ENCODE results near the gene WWC1. TPM values are rescaled to one million over a fixed set of nuclear protein-coding genes. Genes with fewer than 3 reads are reported as not detected.

WWC1 gene
- total RNA-seq, 1 experiment from 2014 or later, result 29.4 TPM

DNA sequence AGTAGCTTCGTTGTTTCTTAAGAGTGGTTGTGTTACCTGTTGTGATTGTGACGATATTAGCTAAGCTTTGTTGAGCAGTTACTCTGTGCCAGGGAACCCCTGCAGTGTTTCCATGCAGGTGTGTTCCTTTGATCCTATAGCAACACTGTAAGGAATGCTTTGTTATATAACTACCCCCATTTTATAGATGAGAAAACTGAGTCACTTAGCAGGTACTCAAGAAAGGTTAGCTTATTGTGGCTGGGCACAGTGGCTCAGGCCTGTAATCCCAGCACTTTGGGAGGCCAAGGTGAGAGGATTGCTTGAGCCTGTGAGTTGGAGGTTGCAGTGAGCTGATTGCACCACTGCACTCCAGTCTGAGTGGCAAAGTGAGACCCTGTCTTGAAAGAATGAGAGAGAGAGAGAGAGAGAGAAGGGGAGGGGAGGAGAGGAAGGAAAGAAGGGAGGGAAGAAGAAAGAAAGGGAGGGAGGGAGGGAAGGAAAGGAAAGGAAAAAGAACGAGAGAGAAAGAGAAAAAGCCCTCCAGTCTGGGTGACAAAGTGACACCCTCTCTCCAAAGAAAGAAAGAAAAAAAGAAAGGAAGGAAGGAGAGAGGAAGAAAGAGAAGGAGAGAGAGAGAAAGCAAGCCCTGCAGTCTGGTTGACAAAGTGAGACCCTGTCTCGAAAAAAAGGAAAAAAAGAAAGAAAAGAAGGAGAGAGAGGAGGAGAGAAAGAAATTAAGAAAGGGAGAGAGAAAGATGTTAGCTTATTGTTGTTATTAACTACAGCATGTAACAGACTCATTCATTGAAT lies 109.2 kb downstream of the WWC1 start:
- CTCF ChIA-PET, result no interaction called here
- Histone ChIP-seq H3K4me3 (ENCODE audit: low read depth in 2 of 2, low read length in 2 of 2) (no peak overlapping the region), H3K27me3 (ENCODE audit: control insufficient read depth, insufficient read depth, low read length) (no peaks in the 10 kb centered on the region), H3K9me3 (ENCODE audit: control insufficient read depth, insufficient read depth, low read depth, low read length) (no peaks in the 10 kb centered on the region), H3K27ac (ENCODE audit: low read length) (no peak overlapping the region), H3K4me1 (ENCODE audit: control insufficient read depth, insufficient read depth, low read length) (no peaks in the 10 kb centered on the region), H3K36me3 (ENCODE audit: control insufficient read depth, insufficient read depth, low read length) (no peaks in the 10 kb centered on the region)
- intact Hi-C loops (cut with micrococcal nuclease; ENCODE audit: unreplicated experiment), result no loop called here
- no peak for DNase-seq (ENCODE audit: low read depth, low spot score)
- POLR2A ChIA-PET, result no interaction called here
- BruUV-seq (replicated peaks), result no TSS peak
- ATAC-seq, result no peak
- in situ Hi-C loops (cut with HindIII; ENCODE audit: low pct_unique_long_range_greater_than_20kb, low sequenced_read_pairs), result no loop called here
- TF ChIP-seq SIN3A (IDR thresholded peaks at IDR 0.05; ENCODE audit: borderline replicate concordance, insufficient read depth, low read depth, low read length) (no peak), POLR2AphosphoS5 (IDR thresholded peaks at IDR 0.05; ENCODE audit: low read depth, low read length) (no peak), TCF7L2 (IDR thresholded peaks at IDR 0.05; ENCODE audit: low read depth, low read length) (no peak), CTCF (IDR thresholded peaks at IDR 0.05) (no peak)
- TF ChIP-seq, protein P1, sequence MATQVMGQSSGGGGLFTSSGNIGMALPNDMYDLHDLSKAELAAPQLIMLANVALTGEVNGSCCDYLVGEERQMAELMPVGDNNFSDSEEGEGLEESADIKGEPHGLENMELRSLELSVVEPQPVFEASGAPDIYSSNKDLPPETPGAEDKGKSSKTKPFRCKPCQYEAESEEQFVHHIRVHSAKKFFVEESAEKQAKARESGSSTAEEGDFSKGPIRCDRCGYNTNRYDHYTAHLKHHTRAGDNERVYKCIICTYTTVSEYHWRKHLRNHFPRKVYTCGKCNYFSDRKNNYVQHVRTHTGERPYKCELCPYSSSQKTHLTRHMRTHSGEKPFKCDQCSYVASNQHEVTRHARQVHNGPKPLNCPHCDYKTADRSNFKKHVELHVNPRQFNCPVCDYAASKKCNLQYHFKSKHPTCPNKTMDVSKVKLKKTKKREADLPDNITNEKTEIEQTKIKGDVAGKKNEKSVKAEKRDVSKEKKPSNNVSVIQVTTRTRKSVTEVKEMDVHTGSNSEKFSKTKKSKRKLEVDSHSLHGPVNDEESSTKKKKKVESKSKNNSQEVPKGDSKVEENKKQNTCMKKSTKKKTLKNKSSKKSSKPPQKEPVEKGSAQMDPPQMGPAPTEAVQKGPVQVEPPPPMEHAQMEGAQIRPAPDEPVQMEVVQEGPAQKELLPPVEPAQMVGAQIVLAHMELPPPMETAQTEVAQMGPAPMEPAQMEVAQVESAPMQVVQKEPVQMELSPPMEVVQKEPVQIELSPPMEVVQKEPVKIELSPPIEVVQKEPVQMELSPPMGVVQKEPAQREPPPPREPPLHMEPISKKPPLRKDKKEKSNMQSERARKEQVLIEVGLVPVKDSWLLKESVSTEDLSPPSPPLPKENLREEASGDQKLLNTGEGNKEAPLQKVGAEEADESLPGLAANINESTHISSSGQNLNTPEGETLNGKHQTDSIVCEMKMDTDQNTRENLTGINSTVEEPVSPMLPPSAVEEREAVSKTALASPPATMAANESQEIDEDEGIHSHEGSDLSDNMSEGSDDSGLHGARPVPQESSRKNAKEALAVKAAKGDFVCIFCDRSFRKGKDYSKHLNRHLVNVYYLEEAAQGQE (IDR thresholded peaks at IDR 0.05; ENCODE audit: insufficient read depth in 1 of 2, low read depth in 2 of 2, low read length in 1 of 2), result no peak

DNA sequence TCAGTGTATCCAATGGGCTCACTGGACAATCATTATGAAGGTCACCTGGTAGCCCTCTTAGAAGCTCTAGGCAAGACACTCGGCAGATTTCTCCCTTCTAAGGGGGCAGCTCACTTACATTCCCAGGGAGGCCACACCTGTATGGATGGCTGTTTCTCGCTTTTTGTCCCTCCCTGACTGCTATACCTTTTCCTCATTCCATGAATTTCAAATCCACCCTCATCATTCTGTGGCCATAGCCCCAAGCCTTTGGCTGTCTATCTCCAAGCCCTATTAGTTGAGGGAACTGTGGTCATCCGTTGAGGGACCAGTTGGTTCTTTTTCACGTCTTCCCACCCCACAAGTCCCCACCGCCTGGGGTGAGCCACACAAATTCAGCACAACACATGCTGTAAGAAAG lies 109.8 kb downstream of the WWC1 start:
- BruUV-seq (replicated peaks), result no TSS peak
- TF ChIP-seq TCF7L2 (IDR thresholded peaks at IDR 0.05; ENCODE audit: low read depth, low read length) (no peak), SIN3A (IDR thresholded peaks at IDR 0.05; ENCODE audit: borderline replicate concordance, insufficient read depth, low read depth, low read length) (no peak), POLR2AphosphoS5 (IDR thresholded peaks at IDR 0.05; ENCODE audit: low read depth, low read length) (no peak), CTCF (IDR thresholded peaks at IDR 0.05) (no peak)
- TF ChIP-seq, protein P1 (IDR thresholded peaks at IDR 0.05; ENCODE audit: insufficient read depth in 1 of 2, low read depth in 2 of 2, low read length in 1 of 2), result no peak
- Histone ChIP-seq H3K4me3 (ENCODE audit: low read depth in 2 of 2, low read length in 2 of 2) (no peak overlapping the region), H3K36me3 (ENCODE audit: control insufficient read depth, insufficient read depth, low read length) (no peaks in the 10 kb centered on the region), H3K4me1 (ENCODE audit: control insufficient read depth, insufficient read depth, low read length) (no peaks in the 10 kb centered on the region), H3K27me3 (ENCODE audit: control insufficient read depth, insufficient read depth, low read length) (no peaks in the 10 kb centered on the region), H3K9me3 (ENCODE audit: control insufficient read depth, insufficient read depth, low read depth, low read length) (no peaks in the 10 kb centered on the region), H3K27ac (ENCODE audit: low read length) (no peak overlapping the region)
- ATAC-seq (no peak), DNase-seq (ENCODE audit: low read depth, low spot score) (no peak)
- in situ Hi-C loops (cut with HindIII; ENCODE audit: low pct_unique_long_range_greater_than_20kb, low sequenced_read_pairs), result no loop called here
- intact Hi-C loops (cut with micrococcal nuclease; ENCODE audit: unreplicated experiment), result no loop called here
- POLR2A ChIA-PET, result no interaction called here
- CTCF ChIA-PET, result no interaction called here

All from Panc1 (cell line).